ENCODE data around the gene FBXO22. TPM values are rescaled to one million over a fixed set of nuclear protein-coding genes. Genes with fewer than 3 reads are reported as not detected.

Gene FBXO22
- total RNA-seq (1 to 10 TPM; 5.4 to 7.4 TPM), total RNA-seq (11.1 to 84.9 (median 47.4) reads per million in 172 experiments)
- polyA plus RNA-seq (2013, experiment 1 of 2), result 13.2 TPM
- polyA plus RNA-seq (2013, experiment 2 of 2), result 14.0 TPM

- H3K4me1 Mint-ChIP-seq (ENCODE audit: low read depth), result peaks cover 41% of the 10 kb centered on the region
- Histone ChIP-seq H3K9me3 (ENCODE audit: control insufficient read depth in 1 of 2, insufficient read depth in 1 of 2, low read length in 2 of 2) (no peaks in the 10 kb centered on the region), H3K36me3 (ENCODE audit: insufficient read depth, low read length) (peaks cover 1% of the 10 kb centered on the region), H3K27ac (ENCODE audit: low read depth in 1 of 2, low read length in 2 of 2) (peak within 1 kb of the TSS; percentile 76 to 83), H3K4me3 (ENCODE audit: low read length) (peak within 1 kb of the TSS; percentile 86), H3K27me3 (ENCODE audit: control insufficient read depth in 1 of 2, insufficient read depth in 2 of 2, low read length in 2 of 2) (no peaks in the 10 kb centered on the region), H3K4me1 (ENCODE audit: insufficient read depth, low read length) (peaks cover 24% of the 10 kb centered on the region)
- peak; percentile 80 to 94 (median 86) for DNase-seq
- no peak for TF ChIP-seq CTCF (IDR thresholded peaks at IDR 0.05)
- H3K27ac Mint-ChIP-seq, result peak within 1 kb of the TSS; percentile 77
- ChIA-PET POLR2A (interaction anchor here (0.6 to 2.3 kb wide), 5 partner anchors 10 to 535 kb away, joined by 3 to 26 read pairs (median 3); partner anchors contain the start of genes IMP3, MAN2C1 and UBE2Q2), CTCF (interaction anchor here (1.2 kb wide), 1 partner anchor 10 kb away, joined by 3 read pairs; no protein-coding TSS in a partner anchor)
- peak; percentile 87 for ATAC-seq (ENCODE audit: poor library complexity)
- peak within 1 kb of the TSS; percentile 98 for H3K4me3 Mint-ChIP-seq
- intact Hi-C loops (cut with DNase I, micrococcal nuclease), result loop anchor here (2.0 to 5.0 kb wide), 3 partner anchors 41 to 166 kb away; no protein-coding TSS in a partner anchor
- no peaks in the 10 kb centered on the region for H3K27me3 Mint-ChIP-seq
- H3K9me3 Mint-ChIP-seq, result no peaks in the 10 kb centered on the region
- peaks cover 27% of the 10 kb centered on the region for H3K36me3 Mint-ChIP-seq (ENCODE audit: low read depth)
Observed at GRCh38 chr15:75903331-75904239, at the start of gene FBXO22. Gene FBXO22 (plus strand): TSS chr15:75903878. CDS start chr15:75903964, 86 bp downstream.

- no peaks in the 10 kb centered on the region for H3K9me3 ChIP-seq (ENCODE audit: control insufficient read depth in 1 of 2, insufficient read depth in 1 of 2, low read length in 2 of 2)
- ATAC-seq (ENCODE audit: poor library complexity) (no peak), DNase-seq (no peak)
- Mint-ChIP-seq H3K36me3 (ENCODE audit: low read depth) (peaks cover 87% of the 10 kb centered on the region), H3K27ac (no peak overlapping the region), H3K4me3 (no peak overlapping the region), H3K4me1 (ENCODE audit: low read depth) (peaks cover 48% of the 10 kb centered on the region), H3K27me3 (no peaks in the 10 kb centered on the region), H3K9me3 (no peaks in the 10 kb centered on the region)
- intact Hi-C loops (cut with DNase I, micrococcal nuclease), result no loop called here
- no peak overlapping the region for H3K27ac ChIP-seq (ENCODE audit: low read depth in 1 of 2, low read length in 2 of 2)
- CTCF ChIA-PET, result no interaction called here
- no peak overlapping the region for H3K4me3 ChIP-seq (ENCODE audit: low read length)
- H3K36me3 ChIP-seq (ENCODE audit: insufficient read depth, low read length), result peaks cover 58% of the 10 kb centered on the region
- POLR2A ChIA-PET, result no interaction called here
- H3K4me1 ChIP-seq (ENCODE audit: insufficient read depth, low read length), result peaks cover 2% of the 10 kb centered on the region
- no peak for TF ChIP-seq CTCF (IDR thresholded peaks at IDR 0.05)
- no peaks in the 10 kb centered on the region for H3K27me3 ChIP-seq (ENCODE audit: control insufficient read depth in 1 of 2, insufficient read depth in 2 of 2, low read length in 2 of 2)
Observed at GRCh38 chr15:75857886-75858285, 45.8 kb upstream of the FBXO22 start.

- Histone ChIP-seq H3K4me3 (ENCODE audit: low read length) (no peak overlapping the region), H3K9me3 (ENCODE audit: control insufficient read depth in 1 of 2, insufficient read depth in 1 of 2, low read length in 2 of 2) (no peaks in the 10 kb centered on the region), H3K4me1 (ENCODE audit: insufficient read depth, low read length) (no peaks in the 10 kb centered on the region), H3K27me3 (ENCODE audit: control insufficient read depth in 1 of 2, insufficient read depth in 2 of 2, low read length in 2 of 2) (no peaks in the 10 kb centered on the region), H3K36me3 (ENCODE audit: insufficient read depth, low read length) (peaks cover 41% of the 10 kb centered on the region), H3K27ac (ENCODE audit: low read depth in 1 of 2, low read length in 2 of 2) (no peak overlapping the region)
- Mint-ChIP-seq H3K36me3 (ENCODE audit: low read depth) (peaks cover 89% of the 10 kb centered on the region), H3K4me3 (no peak overlapping the region), H3K4me1 (ENCODE audit: low read depth) (peaks cover 72% of the 10 kb centered on the region), H3K9me3 (no peaks in the 10 kb centered on the region), H3K27me3 (no peaks in the 10 kb centered on the region), H3K27ac (no peak overlapping the region)
- no peak for TF ChIP-seq CTCF (IDR thresholded peaks at IDR 0.05)
- ATAC-seq (ENCODE audit: poor library complexity) (no peak), DNase-seq (no peak)
- CTCF ChIA-PET, result interaction anchor here (1.6 kb wide), 1 partner anchor 19 kb away, joined by 3 read pairs; the partner anchor contains the start of gene UBE2Q2
- POLR2A ChIA-PET, result interaction anchor here (1.1 kb wide), 1 partner anchor 19 kb away, joined by 4 read pairs; no protein-coding TSS in a partner anchor
- intact Hi-C loops (cut with DNase I, micrococcal nuclease), result loop anchor here in 1 of 2 experiments (2.0 to 5.0 kb wide), 2 partner anchors 17 to 40 kb away; partner anchors contain the start of gene FBXO22
Observed at GRCh38 chr15:75861750-75862402, 41.8 kb upstream of the FBXO22 start.

Measured in CD4-positive, alpha-beta T cell (primary cell).